SH-SY5Y (cell line): Measurements from ENCODE around the gene OR51B6.

Experiments used
- GATA2 ChIP-seq: IDR thresholded peaks from 2 replicates; pipeline ENCODE4 v1.6.1; 2011; ENCODE audit warnings: mild to moderate bottlenecking, low read depth, low read length
- GATA3 ChIP-seq: IDR thresholded peaks from 2 replicates; pipeline ENCODE4 v1.6.1; 2011; ENCODE audit warnings: low read depth, mild to moderate bottlenecking, low read length, moderate library complexity

GRCh38 chr11:5303626-5304025 is 47.7 kb upstream of the OR51B6 start:
- no peak for TF ChIP-seq GATA2
- no peak for TF ChIP-seq GATA3
